ENCODE measurements around the gene YY1.
"Not testable (repeated sequence)": the region's sequence is repeated elsewhere in the genome, so short reads cannot be mapped to it uniquely, and the experiment has no call there.

YY1 gene

DNA sequence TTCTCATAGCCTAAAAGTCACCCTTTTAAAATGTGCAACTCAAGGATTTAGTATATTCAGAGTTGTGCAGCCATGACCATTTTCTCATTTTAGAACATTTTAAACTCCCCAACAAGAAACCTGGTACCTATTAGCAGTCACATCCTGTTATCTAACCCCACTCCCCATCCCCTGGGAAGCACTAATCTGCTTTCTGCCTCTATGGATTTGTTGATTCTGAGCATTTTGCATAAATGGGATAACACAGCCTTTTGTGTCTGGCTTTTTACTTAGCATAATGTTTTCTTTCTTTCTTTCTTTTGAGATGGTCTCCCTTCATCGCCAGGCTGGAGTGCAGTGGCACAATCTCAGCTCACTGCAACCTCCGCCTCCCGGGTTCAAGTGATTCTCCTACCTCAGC, 38.6 kb upstream of the YY1 start:
- H3K4me3 ChIP-seq: no peak overlapping the region
- no peaks in the 10 kb centered on the region for H4K20me1 ChIP-seq
- no peaks in the 10 kb centered on the region for H3K9me3 ChIP-seq (replicated peaks in 1 of 11)
- no peak overlapping the region for H3K27ac ChIP-seq
- H3K4me2 ChIP-seq: no peak overlapping the region
- no peaks in the 10 kb centered on the region for H3K27me3 ChIP-seq
- peaks cover 0 to 36% (median 25%) of the 10 kb centered on the region in 10 experiments; a peak in 17 of 20 replicates for H3K4me1 ChIP-seq
- H3K9ac ChIP-seq: no peak overlapping the region
- H3K36me3 ChIP-seq: no peaks in the 10 kb centered on the region
- TF ChIP-seq Cebpa-rat (IDR thresholded peaks at IDR 0.05): no peak

DNA sequence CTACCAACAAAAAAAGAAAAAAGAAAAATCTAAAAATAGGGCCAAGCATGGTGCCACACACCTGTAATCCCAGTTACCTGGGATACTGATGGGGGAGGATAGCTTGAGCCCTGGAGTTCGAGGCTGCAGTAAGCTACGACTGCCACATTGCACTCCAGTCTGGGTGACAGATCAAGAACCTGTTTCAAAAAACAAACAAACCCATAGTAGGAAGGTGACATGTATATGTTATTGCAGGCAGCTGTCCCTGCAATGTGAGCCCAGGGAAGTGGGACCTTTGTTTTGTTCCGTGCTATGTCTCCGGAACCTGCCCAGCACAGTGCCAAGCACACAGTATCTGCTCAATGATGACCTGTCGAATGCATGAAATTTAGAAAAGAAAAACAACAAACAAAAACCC, 37.2 kb upstream of the YY1 start:
- Histone ChIP-seq H3K27me3 (no peaks in the 10 kb centered on the region), H3K4me1 (peaks cover 0 to 36% (median 25%) of the 10 kb centered on the region in 10 experiments; a peak in 17 of 20 replicates), H3K9me3 (replicated peaks in 1 of 11) (no peaks in the 10 kb centered on the region), H3K36me3 (no peaks in the 10 kb centered on the region), H3K4me2 (peak overlapping the region in 8 of 11 experiments; percentile 67 to 85 (median 81); a peak in 14 of 22 replicates), H4K20me1 (no peaks in the 10 kb centered on the region), H3K27ac (no peak overlapping the region), H3K4me3 (no peak overlapping the region), H3K9ac (no peak overlapping the region)
- TF ChIP-seq Cebpa-rat (IDR thresholded peaks at IDR 0.05): no peak

DNA sequence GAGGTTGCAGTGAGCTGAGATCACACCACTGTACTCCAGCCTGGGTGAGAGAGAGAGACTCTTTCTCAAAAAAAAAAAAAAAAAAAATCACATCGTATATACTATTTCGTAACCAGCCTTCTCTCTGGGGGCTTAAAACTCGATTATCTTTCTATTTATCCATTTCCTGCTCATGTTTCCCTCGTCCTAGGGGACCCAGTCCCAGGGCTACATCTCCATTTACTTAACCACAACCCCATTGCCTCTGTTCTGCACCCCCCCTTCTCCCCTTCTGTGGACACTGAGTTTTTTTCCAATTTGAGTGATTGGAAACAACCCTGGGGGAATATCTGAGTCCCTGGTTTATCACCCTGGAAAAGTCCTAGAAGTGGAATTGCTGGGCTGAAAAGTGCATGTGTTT, 36.2 kb upstream of the YY1 start:
- Histone ChIP-seq H3K27me3 (no peaks in the 10 kb centered on the region), H3K4me2 (peak overlapping the region in 10 of 11 experiments; percentile 4 to 85 (median 79); a peak in 19 of 22 replicates), H3K4me3 (peak overlapping the region in 1 of 10 experiments; percentile 4; a peak in 1 of 20 replicates), H3K9me3 (replicated peaks in 1 of 11) (peaks cover 2 to 9% (median 5%) of the 10 kb centered on the region in 11 experiments; a peak in 11 of 22 replicates), H4K20me1 (no peaks in the 10 kb centered on the region), H3K4me1 (peaks cover 0 to 36% (median 25%) of the 10 kb centered on the region in 10 experiments; a peak in 17 of 20 replicates), H3K9ac (peak overlapping the region in 2 of 11 experiments; percentile 27 to 41; a peak in 3 of 22 replicates), H3K27ac (peak overlapping the region in 6 of 11 experiments; percentile 5 to 56 (median 42); a peak in 7 of 22 replicates), H3K36me3 (no peaks in the 10 kb centered on the region)
- 0 out of 22 replicates have a peak, but pooled peaks of 1 of the 11 experiments have one; percentile 24 for TF ChIP-seq Cebpa-rat (IDR thresholded peaks at IDR 0.05)

DNA sequence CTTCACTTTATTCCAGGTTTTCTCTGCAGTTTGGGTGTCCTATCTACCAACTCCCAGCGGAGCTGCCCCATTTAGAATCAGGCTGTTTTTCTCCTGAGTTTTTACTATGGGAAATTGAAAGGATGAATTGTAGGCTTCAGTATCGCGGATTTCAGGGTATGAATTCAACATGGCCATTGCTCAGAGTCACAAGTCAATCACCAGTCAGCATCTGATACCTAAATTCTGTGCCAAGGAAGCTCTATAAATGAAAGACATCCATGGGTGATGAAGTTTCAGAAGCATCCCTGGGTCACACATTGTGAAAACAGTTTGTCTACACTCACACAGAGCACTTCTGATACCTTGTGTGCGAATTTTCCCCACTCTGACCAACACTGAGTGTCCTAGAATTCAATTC, 35.8 kb upstream of the YY1 start:
- Histone ChIP-seq H3K4me3 (no peak overlapping the region; a peak in 1 of 20 replicates), H3K9ac (peak overlapping the region in 1 of 11 experiments; percentile 41; a peak in 3 of 22 replicates), H3K4me1 (peaks cover 0 to 36% (median 25%) of the 10 kb centered on the region in 10 experiments; a peak in 17 of 20 replicates), H3K9me3 (replicated peaks in 1 of 11) (peaks cover 5 to 13% (median 9%) of the 10 kb centered on the region in 11 experiments; a peak in 16 of 22 replicates), H3K4me2 (peak overlapping the region in 10 of 11 experiments; percentile 4 to 85 (median 79); a peak in 19 of 22 replicates), H3K27me3 (no peaks in the 10 kb centered on the region), H4K20me1 (no peaks in the 10 kb centered on the region), H3K27ac (peak overlapping the region in 5 of 11 experiments; percentile 5 to 49 (median 43); a peak in 6 of 22 replicates), H3K36me3 (0 out of 22 replicates have a peak, but pooled peaks cover 0 to 3% (median 0%) of the 10 kb centered on the region in 11 experiments)
- no peak for TF ChIP-seq Cebpa-rat (IDR thresholded peaks at IDR 0.05)

DNA sequence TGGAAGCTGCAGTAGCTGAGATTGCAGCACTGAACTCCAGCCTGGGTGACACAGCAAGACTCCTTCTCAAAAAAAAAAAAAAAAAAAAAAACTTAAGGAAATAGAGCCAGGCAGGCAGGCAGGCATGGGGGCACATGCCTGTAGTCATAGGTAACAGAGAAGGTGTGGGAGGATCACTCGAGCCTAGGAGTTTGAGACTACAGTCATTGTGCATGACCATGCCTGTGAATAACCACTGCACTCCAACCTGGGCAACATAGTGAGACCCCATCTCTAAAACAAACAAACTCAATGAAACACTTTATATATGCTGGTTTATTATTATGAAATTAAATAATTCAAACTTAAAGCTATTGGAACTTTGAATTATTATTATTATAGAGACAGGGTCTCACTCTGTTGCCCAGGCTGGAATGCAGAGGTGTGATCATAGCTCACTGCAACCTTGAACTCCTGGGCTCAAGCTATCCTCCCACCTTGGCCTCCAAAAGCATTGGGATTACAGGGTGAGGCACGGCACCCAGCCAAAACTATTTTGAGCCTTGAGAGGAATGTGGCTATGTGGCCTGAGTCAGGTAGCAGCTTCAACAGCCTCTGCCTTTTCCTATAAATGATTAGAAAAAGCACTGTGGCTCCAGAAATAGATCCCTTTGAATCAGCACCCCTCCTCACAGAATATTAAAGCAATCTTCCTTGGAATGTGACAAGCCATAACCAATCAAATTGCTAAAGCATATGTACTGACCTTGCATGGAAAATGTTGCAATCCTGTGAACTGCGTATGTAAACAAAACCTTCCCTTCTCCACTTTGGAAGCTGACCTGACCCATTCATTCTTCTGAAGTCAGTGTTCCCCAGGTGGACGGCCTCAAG, 34.7 kb upstream of the YY1 start:
- Histone ChIP-seq H3K4me2 (peak overlapping the region in 7 of 11 experiments; percentile 68 to 85 (median 82); a peak in 7 of 22 replicates), H3K9ac (no peak overlapping the region), H3K4me3 (no peak overlapping the region), H4K20me1 (no peaks in the 10 kb centered on the region), H3K36me3 (0 out of 22 replicates have a peak, but pooled peaks cover 0 to 3% (median 0%) of the 10 kb centered on the region in 11 experiments), H3K4me1 (peaks cover 0 to 36% (median 25%) of the 10 kb centered on the region in 10 experiments; a peak in 17 of 20 replicates), H3K27ac (no peak overlapping the region), H3K27me3 (no peaks in the 10 kb centered on the region), H3K9me3 (replicated peaks in 1 of 11) (peaks cover 5 to 17% (median 12%) of the 10 kb centered on the region in 11 experiments; a peak in 16 of 22 replicates)
- no peak for TF ChIP-seq Cebpa-rat (IDR thresholded peaks at IDR 0.05)

DNA sequence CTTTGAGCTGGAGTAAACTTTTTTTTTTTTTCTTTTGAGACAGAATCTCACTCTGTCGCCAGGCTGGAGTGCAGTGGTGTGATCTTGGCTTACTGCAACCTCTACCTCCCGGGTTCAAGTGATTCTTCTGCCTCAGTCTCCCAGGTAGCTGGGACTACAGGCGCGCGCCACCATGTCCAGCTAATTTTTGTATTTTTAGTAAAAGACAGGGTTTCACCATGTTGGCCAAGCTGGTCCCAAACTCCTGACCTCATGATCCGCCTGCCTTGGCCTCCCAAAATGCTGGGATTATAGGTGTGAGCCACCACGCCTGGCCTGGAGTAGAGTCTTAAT, 34.1 kb upstream of the YY1 start:
- H3K27ac ChIP-seq, H3K4me2 ChIP-seq, H3K36me3 ChIP-seq, H3K9ac ChIP-seq, H3K4me3 ChIP-seq, H4K20me1 ChIP-seq, H3K27me3 ChIP-seq: not testable (repeated sequence)
- Histone ChIP-seq H3K9me3 (replicated peaks in 1 of 11) (peaks cover 5 to 17% (median 12%) of the 10 kb centered on the region in 11 experiments; a peak in 16 of 22 replicates), H3K4me1 (peaks cover 0 to 36% (median 24%) of the 10 kb centered on the region in 10 experiments; a peak in 17 of 20 replicates)

DNA sequence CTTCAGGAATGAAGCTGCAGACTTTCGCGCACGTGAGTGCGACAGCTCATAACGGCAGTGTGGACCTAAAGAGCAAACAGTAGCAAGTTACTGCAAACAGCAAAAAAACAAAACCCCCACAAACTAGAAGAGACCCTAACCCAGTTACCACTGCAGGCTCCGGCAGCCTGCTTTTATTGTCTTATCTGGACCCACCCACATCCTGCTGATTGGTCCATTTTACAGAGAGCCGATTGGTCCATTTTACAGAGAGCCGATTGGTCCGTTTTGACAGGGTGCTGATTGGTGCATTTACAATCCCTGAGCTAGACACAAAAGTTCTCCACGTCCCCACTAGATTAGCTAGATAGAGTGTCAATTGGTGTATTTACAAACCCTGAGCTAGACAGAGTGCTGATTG, 31.4 kb upstream of the YY1 start:
- not testable (repeated sequence) for H3K4me2 ChIP-seq, H3K9ac ChIP-seq, H4K20me1 ChIP-seq, H3K27me3 ChIP-seq, H3K36me3 ChIP-seq, H3K27ac ChIP-seq, H3K4me3 ChIP-seq
- peaks cover 3 to 25% (median 18%) of the 10 kb centered on the region in 10 experiments for H3K4me1 ChIP-seq
- H3K9me3 ChIP-seq (replicated peaks in 1 of 11): peaks cover 5 to 17% (median 12%) of the 10 kb centered on the region in 11 experiments; a peak in 16 of 22 replicates

DNA sequence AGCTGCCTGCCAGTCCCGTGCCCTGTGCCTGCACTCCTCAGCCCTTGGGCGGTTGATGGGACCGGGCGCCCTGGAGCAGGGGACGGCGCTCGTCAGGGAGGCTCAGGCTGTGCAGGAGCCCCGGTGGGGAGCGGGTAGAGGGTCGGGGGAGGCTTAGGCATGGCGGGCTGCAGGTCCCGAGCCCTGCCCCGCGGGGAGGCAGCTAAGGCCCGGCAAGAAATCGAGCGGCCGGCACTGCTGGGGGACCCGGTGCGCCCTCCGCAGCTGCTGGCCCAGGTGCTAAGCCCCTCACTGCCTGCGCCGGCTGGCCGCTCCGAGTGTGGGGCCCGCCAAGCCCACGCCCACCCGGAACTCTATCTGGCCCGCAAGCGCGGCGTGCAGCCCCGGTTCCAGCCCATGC, 30.8 kb upstream of the YY1 start:
- not testable (repeated sequence) for H3K27me3 ChIP-seq, H3K27ac ChIP-seq, H3K4me3 ChIP-seq, H3K36me3 ChIP-seq, H3K4me2 ChIP-seq, H3K9ac ChIP-seq, H4K20me1 ChIP-seq
- peaks cover 9 to 25% (median 18%) of the 10 kb centered on the region in 10 experiments for H3K4me1 ChIP-seq
- H3K9me3 ChIP-seq (replicated peaks in 1 of 11): peaks cover 5 to 17% (median 12%) of the 10 kb centered on the region in 11 experiments; a peak in 16 of 22 replicates

DNA sequence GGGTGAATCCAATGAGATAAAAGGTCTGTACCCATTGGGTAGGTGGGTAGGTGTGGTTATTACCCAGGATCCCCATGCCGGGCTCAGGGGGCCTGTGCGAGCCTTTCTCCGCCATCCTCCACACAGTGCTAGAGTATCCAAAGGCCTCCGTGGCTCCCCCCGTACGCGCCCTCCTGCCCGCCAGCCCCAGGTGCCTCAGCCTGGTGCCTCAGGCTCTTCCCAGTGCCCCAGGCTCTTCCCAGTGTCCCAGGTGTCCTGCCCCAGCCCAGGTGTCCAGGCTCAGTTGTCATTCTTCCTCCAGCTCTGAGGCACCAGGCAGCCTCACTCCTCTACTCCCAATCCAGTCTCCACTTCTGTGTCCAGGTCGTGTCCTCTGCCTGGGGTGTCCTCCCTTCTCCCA, 27.6 kb upstream of the YY1 start:
- Histone ChIP-seq H3K4me1 (peaks cover 26 to 32% (median 29%) of the 10 kb centered on the region in 10 experiments), H3K36me3 (0 out of 22 replicates have a peak, but pooled peaks cover 0 to 3% (median 0%) of the 10 kb centered on the region in 11 experiments), H3K9ac (no peak overlapping the region), H4K20me1 (no peaks in the 10 kb centered on the region), H3K27me3 (no peaks in the 10 kb centered on the region), H3K4me2 (no peak overlapping the region), H3K4me3 (no peak overlapping the region), H3K9me3 (replicated peaks in 1 of 11) (peaks cover 5 to 17% (median 12%) of the 10 kb centered on the region in 11 experiments; a peak in 16 of 22 replicates), H3K27ac (no peak overlapping the region)
- TF ChIP-seq Cebpa-rat (IDR thresholded peaks at IDR 0.05): no peak

Data from BLaER1 treated with 17β-estradiol and CSF1 and Interleukin-3, amounts not matched to agents 10 nM and 100 nM (cell line).